KOPT-K1 (cell line): ENCODE results near the gene LRRN4CL.
A peak's percentile ranks its signal among the peaks of the same experiment; 100 is the strongest.
"Not testable (repeated sequence)": the region's sequence is repeated elsewhere in the genome, so short reads cannot be mapped to it uniquely, and the experiment has no call there.

Source experiments
- H3K27ac ChIP-seq: fragments of 200-600 bp; sonication (generic); 2 replicates; pipeline ENCODE4 v1.5.1; 2016; ENCODE audit warnings: antibody characterized with exemption, mild to moderate bottlenecking, low read depth, low read length; ENCODE audit not compliant: poor library complexity, severe bottlenecking
- H3K36me3 ChIP-seq: fragments of 200-600 bp; sonication (generic); 2 replicates; pipeline ENCODE4 v1.5.1; 2017; ENCODE audit warnings: antibody characterized with exemption, mild to moderate bottlenecking, low read length, moderate library complexity; ENCODE audit not compliant: insufficient read depth
- H3K9me3 ChIP-seq: fragments of 200-600 bp; sonication (generic); 2 replicates; pipeline ENCODE4 v1.5.1; 2017; ENCODE audit warnings: antibody characterized with exemption, low read length, mild to moderate bottlenecking; ENCODE audit not compliant: insufficient read depth, poor library complexity, severe bottlenecking

The LRRN4CL gene

GRCh38 chr11:62671608-62672389 is 17.5 kb downstream of the LRRN4CL start, which contains the start of the genes LBHD1 and UQCC3:
Gene LBHD1, minus strand, starts transcription at chr11:62672267. Its CDS starts 2,236 bp downstream, at chr11:62670031.
Gene UQCC3, plus strand, starts transcription at chr11:62671673. Its CDS starts 73 bp downstream, at chr11:62671746.
- peaks cover 58% of the 10 kb centered on the region for H3K36me3 ChIP-seq
- peak within 1 kb of the TSS; percentile 93 for H3K27ac ChIP-seq
- H3K9me3 ChIP-seq: no peaks in the 10 kb centered on the region

DNA sequence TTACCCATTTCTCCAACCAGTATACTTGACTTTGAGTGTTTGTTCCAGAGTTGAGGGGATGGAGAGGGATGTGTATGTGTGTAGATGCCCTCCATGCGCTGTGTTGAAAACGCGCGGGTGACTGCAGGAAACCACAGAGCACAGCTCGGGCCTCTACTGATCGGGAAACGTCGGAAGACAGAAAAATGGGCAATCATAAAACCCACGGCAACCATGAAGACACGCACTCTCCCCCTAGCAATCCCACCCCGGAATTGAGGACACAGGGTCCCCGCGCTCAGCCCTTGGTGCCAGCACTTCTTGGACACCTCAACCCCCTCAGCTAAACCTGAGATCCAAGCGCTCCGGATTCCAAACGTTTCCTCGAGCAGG is 18.1 kb downstream of the LRRN4CL start:
- peak overlapping the region; percentile 93 for H3K27ac ChIP-seq
- peaks cover 58% of the 10 kb centered on the region for H3K36me3 ChIP-seq
- H3K9me3 ChIP-seq: no peaks in the 10 kb centered on the region

GRCh38 chr11:62669420-62670161 is 19.7 kb downstream of the LRRN4CL start:
- Histone ChIP-seq H3K27ac (peak overlapping the region; percentile 4), H3K36me3 (peaks cover 47% of the 10 kb centered on the region), H3K9me3 (no peaks in the 10 kb centered on the region)

DNA sequence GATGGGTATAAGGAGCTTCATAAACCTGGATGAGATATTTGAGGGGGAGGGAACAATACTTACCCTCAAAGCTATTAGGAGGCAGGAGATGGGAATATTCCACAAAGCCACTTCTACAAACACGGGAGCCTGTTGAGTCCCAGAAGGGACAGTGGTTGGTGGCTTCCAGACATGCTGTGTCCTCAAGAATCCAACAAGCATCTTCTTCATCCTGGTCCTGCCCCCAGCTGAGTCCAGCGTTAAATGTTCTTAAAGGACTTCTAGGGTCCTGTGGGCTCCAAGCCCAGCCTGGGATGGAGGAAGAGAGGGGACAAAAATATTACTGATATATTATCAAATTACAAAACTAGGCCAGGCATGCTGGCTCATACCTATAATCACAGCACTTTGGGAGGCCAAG is 21.9 kb downstream of the LRRN4CL start:
- no peak overlapping the region for H3K27ac ChIP-seq

GRCh38 chr11:62666259-62666926 is 22.9 kb downstream of the LRRN4CL start:
- Histone ChIP-seq H3K9me3 (no peaks in the 10 kb centered on the region), H3K27ac (peak overlapping the region; percentile 84), H3K36me3 (peaks cover 47% of the 10 kb centered on the region)

More for the DNA sequence above, 21.9 kb downstream of the LRRN4CL start:
- H3K9me3 ChIP-seq: no peaks in the 10 kb centered on the region
- peaks cover 37% of the 10 kb centered on the region for H3K36me3 ChIP-seq

- H3K9me3 ChIP-seq: no peaks in the 10 kb centered on the region
- H3K36me3 ChIP-seq: peaks cover 52% of the 10 kb centered on the region
- H3K27ac ChIP-seq: peak overlapping the region; percentile 84
These were observed 23.6 kb downstream of the LRRN4CL start for GRCh38 chr11:62665599-62666258.

- H3K9me3 ChIP-seq: no peaks in the 10 kb centered on the region
- peaks cover 56% of the 10 kb centered on the region for H3K36me3 ChIP-seq
- H3K27ac ChIP-seq: peak within 1 kb of the TSS; percentile 84
These were observed 24.2 kb downstream of the LRRN4CL start, which contains the start of the genes C11orf98 and CSKMT for GRCh38 chr11:62665075-62665598. Gene C11orf98, minus strand, starts transcription at chr11:62665210. Its CDS starts 41 bp downstream, at chr11:62665169. Gene CSKMT, plus strand, starts transcription at chr11:62665312. Its CDS starts 568 bp downstream, at chr11:62665880.

GRCh38 chr11:62664405-62665074 is 24.8 kb downstream of the LRRN4CL start:
- peak overlapping the region; percentile 84 for H3K27ac ChIP-seq

GRCh38 chr11:62656796-62657429 is 32.4 kb downstream of the LRRN4CL start:
- Histone ChIP-seq H3K36me3 (peaks cover 14% of the 10 kb centered on the region; the same call in 1 of the 2 replicates), H3K27ac (no peak overlapping the region), H3K9me3 (no peaks in the 10 kb centered on the region)

More at GRCh38 chr11:62664405-62665074, 24.8 kb downstream of the LRRN4CL start:
- no peaks in the 10 kb centered on the region for H3K9me3 ChIP-seq
- peaks cover 52% of the 10 kb centered on the region for H3K36me3 ChIP-seq

DNA sequence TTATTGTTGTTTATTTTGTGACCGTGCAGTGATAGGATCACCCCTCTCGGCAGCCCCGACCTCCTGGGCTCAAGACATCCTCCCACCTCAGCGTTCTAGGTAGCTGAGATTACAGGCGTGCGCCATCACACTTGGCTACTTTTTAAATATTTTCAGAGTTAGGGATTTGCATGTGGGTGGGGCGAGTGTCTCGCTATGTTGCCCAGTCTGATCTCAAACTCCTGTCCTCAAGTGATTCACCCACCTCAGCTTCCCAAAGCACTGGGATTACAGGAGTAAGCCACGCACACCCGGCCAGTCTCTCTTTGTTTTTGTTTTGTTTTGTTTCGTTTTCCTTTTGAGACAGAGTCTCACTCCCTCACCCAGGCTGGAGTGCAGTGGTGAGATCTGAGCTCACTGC is 35.0 kb downstream of the LRRN4CL start:
- peaks cover 6% of the 10 kb centered on the region for H3K36me3 ChIP-seq
- no peak overlapping the region for H3K27ac ChIP-seq
- no peaks in the 10 kb centered on the region for H3K9me3 ChIP-seq

DNA sequence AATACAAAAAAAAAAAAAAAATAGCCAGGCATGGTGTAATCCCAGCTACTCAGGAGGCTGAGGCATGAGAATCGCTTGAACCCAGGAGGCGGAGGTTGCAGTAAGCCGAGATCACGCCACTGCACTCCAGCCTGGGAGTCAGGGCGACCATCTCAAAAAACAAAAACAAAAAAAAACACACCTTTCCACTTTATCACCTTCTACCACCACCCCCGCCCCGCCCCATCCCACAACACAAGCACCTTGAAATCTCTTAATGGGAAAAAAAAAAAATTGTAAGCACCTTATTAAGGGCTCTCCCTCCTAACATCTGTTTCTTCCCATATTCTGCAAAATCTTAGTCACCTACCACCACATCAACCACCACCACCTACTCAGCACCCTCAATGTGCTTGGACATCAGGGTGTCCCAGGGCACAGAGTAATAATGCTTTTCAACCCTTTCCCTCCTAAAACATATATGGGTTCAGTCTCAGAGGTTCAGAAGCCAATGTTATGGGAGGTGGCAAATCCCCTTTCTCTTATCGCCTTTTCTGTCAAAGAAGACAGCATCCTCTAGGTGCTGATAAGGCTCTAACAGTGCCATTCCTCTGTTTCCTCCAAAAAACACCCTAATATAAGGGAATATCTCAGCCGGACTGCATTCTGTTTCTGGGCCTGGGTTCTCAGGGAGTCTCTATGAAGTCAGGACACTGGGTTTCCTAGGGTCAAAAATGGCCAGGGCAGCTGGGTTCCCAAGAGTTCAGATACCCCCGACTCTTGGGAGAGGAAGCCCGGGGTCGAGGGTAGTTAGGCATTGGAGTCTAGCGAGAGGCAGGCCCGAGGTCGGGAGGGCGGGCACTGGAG is 36.9 kb downstream of the LRRN4CL start:
- Histone ChIP-seq H3K9me3 (no peaks in the 10 kb centered on the region), H3K27ac (peak overlapping the region; percentile 76), H3K36me3 (peaks cover 25% of the 10 kb centered on the region)

- H3K27ac ChIP-seq, H3K9me3 ChIP-seq: not testable (repeated sequence)
- H3K36me3 ChIP-seq: peaks cover 27% of the 10 kb centered on the region
These were observed 39.0 kb downstream of the LRRN4CL start for GRCh38 chr11:62650283-62650682.

DNA sequence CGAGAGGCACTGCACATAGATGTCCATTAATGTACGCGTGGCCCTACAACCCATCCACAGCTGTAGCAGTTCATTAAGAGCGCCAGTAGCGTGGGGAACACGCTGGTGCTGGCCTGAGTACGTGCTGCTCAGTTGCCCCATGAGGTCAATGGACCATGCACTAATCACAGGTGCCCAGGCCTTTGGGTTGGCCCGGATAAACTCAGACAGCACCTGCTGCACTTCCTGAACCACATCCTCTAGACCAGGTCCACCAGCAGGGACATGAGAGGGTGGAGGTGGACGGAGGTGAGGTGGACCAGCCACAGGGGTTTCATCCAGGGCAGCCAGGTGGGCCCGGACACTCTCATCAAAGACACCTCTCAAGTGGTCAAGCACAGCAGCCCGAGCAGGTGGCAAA is 39.8 kb downstream of the LRRN4CL start:
- no peaks in the 10 kb centered on the region for H3K9me3 ChIP-seq
- H3K36me3 ChIP-seq: peaks cover 34% of the 10 kb centered on the region
- no peak overlapping the region for H3K27ac ChIP-seq
